GM12864 (cell line): Measurements from ENCODE around the gene CHGA.

ENCODE experiments used
- DNase-seq: peaks from one replicate; pipeline ENCODE4 v3.0.0-alpha.2; 2011; ENCODE audit warnings: low read depth
- H3K4me3 ChIP-seq: 2 replicates; pipeline ENCODE4 v1.5.1; 2011; ENCODE audit warnings: mild to moderate bottlenecking, low read depth, low read length, control low read depth
- TF ChIP-seq, protein P1 (sequence below): IDR thresholded peaks from 2 replicates; pipeline ENCODE4 v1.5.1; 2011; ENCODE audit warnings: low read depth, mild to moderate bottlenecking, moderate library complexity, low read length, control low read depth, inconsistent platforms; ENCODE audit errors: missing control alignments

CHGA gene

DNA sequence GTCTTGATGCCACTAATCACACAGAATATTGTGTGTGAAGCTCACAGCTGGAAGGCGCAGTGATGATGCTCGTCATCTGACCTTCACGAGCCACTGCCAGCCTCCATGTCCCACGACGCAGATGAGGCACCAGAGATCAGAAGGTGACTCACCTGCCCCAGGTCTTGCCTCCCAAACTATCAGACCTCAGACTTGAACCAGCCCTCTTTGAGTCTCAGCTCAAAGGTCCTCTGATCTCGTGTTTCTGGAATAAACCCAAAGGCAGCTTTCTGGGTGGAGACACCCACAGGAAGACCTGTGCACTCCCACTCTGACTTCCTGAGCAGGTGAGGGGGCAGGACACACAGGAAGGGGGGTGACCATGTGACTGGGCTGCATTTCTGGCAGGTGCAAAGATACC is 19.6 kb upstream of the CHGA start:
- no peak overlapping the region for H3K4me3 ChIP-seq
- no peak for DNase-seq
- TF ChIP-seq, protein P1, sequence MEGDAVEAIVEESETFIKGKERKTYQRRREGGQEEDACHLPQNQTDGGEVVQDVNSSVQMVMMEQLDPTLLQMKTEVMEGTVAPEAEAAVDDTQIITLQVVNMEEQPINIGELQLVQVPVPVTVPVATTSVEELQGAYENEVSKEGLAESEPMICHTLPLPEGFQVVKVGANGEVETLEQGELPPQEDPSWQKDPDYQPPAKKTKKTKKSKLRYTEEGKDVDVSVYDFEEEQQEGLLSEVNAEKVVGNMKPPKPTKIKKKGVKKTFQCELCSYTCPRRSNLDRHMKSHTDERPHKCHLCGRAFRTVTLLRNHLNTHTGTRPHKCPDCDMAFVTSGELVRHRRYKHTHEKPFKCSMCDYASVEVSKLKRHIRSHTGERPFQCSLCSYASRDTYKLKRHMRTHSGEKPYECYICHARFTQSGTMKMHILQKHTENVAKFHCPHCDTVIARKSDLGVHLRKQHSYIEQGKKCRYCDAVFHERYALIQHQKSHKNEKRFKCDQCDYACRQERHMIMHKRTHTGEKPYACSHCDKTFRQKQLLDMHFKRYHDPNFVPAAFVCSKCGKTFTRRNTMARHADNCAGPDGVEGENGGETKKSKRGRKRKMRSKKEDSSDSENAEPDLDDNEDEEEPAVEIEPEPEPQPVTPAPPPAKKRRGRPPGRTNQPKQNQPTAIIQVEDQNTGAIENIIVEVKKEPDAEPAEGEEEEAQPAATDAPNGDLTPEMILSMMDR: no peak

- DNase-seq: no peak
- H3K4me3 ChIP-seq: no peak overlapping the region
- TF ChIP-seq, protein P1: no peak
These were observed 17.3 kb upstream of the CHGA start for GRCh38 chr14:92905667-92906066.

DNA sequence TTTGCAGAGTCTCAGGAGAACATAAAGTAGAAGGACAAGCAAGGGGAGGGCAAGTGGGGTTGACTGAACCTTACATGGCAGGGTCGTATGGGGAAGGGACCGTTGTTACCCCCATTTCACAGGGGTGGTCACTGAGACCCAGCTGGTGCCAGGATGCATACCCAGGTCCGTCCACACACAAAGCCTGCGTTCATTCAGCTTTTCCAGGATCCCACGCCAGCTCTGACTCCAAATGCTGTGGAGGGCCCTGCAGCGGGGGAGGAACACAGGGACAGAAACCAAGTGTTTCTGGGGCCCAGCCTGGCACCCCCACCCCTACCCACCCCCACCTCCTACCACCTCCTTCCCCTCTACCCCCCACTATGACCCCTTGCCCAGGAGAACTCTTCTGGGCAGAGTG is 16.5 kb upstream of the CHGA start:
- H3K4me3 ChIP-seq: no peak overlapping the region
- TF ChIP-seq, protein P1: no peak

DNA sequence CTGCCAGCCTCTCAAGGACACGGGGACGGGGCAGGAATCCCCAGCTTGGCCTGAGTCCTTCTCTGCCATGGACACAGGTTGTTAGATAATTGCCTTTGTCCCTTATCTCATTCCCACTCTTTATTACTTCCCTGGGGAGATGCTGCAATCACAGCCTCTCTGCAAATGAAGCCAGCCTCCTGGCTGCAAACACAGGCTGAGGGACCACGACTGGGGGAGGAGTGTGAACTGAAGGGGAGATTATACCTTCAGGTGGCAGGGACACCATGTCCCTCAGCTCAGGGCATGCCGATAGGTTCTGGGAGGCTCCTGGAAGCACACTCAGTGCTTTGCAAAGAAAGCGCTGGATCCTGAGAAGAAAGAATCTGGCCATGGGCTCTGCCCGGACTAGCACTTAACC is 16.1 kb upstream of the CHGA start:
- H3K4me3 ChIP-seq: no peak overlapping the region
- no peak for DNase-seq
- TF ChIP-seq, protein P1: no peak

More for the DNA sequence above, 16.5 kb upstream of the CHGA start:
- DNase-seq: no peak

- no peak overlapping the region for H3K4me3 ChIP-seq
- no peak for DNase-seq
- TF ChIP-seq, protein P1: no peak
These were observed 15.5 kb upstream of the CHGA start for GRCh38 chr14:92907316-92907911.

DNA sequence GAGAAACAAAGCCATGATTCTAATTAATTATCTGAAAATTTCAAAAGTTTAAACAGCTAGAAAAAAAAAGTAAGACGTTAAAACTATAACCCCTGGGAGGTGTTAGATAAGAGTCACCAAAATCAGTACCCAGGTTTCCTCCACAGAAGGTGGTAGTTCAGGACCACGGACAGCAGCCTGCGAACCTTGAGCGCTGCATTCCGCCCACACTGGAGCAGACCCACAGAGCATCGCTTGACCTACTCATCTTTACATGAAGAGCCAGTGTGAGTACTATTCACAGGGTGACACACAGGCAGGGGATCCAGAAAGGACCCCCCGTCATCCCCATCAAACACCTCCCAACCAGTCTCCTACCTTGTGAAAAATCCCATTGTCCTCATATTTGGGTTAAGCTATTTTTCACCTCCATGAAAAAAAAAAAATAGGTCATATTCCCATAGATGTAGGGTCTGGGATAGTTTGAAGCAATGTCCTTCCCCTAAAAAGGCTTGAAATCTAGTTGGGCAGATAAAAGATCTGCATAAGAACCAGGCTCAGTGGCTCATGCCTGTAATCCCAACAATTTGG is 8.8 kb upstream of the CHGA start:
- TF ChIP-seq, protein P1: no peak
- no peak overlapping the region for H3K4me3 ChIP-seq
- DNase-seq: no peak

- no peak overlapping the region for H3K4me3 ChIP-seq
- no peak for DNase-seq
- TF ChIP-seq, protein P1: no peak
These were observed 6.7 kb upstream of the CHGA start for GRCh38 chr14:92916201-92916600.
